GM19324 (cell line): ENCODE measurements around the gene WDR86.

Source experiments
- ATAC-seq: cut with Tn5 transposase; IDR thresholded peaks from one replicate; pipeline ENCODE4 v1.9.1; 2021; ENCODE audit warnings: mild to moderate bottlenecking, moderate library complexity; ENCODE audit not compliant: unreplicated experiment, low FRiP score

Gene WDR86

GRCh38 chr7:151428378-151429236 is 18.8 kb upstream of the WDR86 start:
- ATAC-seq, result no peak

- ATAC-seq, result no peak
Measured at GRCh38 chr7:151427705-151428377, 18.0 kb upstream of the WDR86 start.

GRCh38 chr7:151426904-151427704 is 17.3 kb upstream of the WDR86 start:
- no peak for ATAC-seq

GRCh38 chr7:151426441-151426903 is 16.6 kb upstream of the WDR86 start:
- no peak for ATAC-seq

- ATAC-seq, result no peak
Measured at GRCh38 chr7:151425670-151426440, 16.0 kb upstream of the WDR86 start.

GRCh38 chr7:151424799-151425198 is 15.0 kb upstream of the WDR86 start:
- no peak for ATAC-seq

GRCh38 chr7:151423936-151424335 is 14.1 kb upstream of the WDR86 start:
- ATAC-seq, result no peak

GRCh38 chr7:151423226-151423625 is 13.4 kb upstream of the WDR86 start:
- ATAC-seq, result no peak

- no peak for ATAC-seq
Measured at GRCh38 chr7:151422212-151422611, 12.4 kb upstream of the WDR86 start.

GRCh38 chr7:151420144-151420543 is 10.3 kb upstream of the WDR86 start:
- no peak for ATAC-seq

GRCh38 chr7:151416941-151417315 is 7.1 kb upstream of the WDR86 start:
- ATAC-seq, result no peak

GRCh38 chr7:151416112-151416940 is 6.5 kb upstream of the WDR86 start:
- ATAC-seq, result no peak

GRCh38 chr7:151415375-151416105 is 5.7 kb upstream of the WDR86 start:
- no peak for ATAC-seq

GRCh38 chr7:151413241-151413640 is 3.4 kb upstream of the WDR86 start:
- ATAC-seq, result no peak

GRCh38 chr7:151412318-151412717 is 2.5 kb upstream of the WDR86 start:
- ATAC-seq, result no peak

GRCh38 chr7:151411551-151411950 is 1.7 kb upstream of the WDR86 start:
- ATAC-seq, result no peak

GRCh38 chr7:151410405-151411390 is 860 bp upstream of the WDR86 start:
- ATAC-seq, result no peak
